Astrocyte (in vitro differentiated cells and primary cell): ENCODE data around the gene IFNL1. TPM values are rescaled to one million over a fixed set of nuclear protein-coding genes. Genes with fewer than 3 reads are reported as not detected.

Experiments
- DNase-seq: peaks from one replicate; pipeline ENCODE4 v3.0.0-alpha.2; 2010; ENCODE audit warnings: low read depth
- FAIRE-seq: peaks from 2 replicates; lab custom pipeline; 2011; peaks lifted over from hg19 to GRCh38; lab: Jason Lieb, UNC
- H2AFZ ChIP-seq: 2 replicates; pipeline ENCODE4 v1.6.0; 2012; ENCODE audit warnings: low read depth, low read length, inconsistent platforms
- H3K27ac ChIP-seq: 2 replicates; pipeline ENCODE4 v1.5.1; 2011; ENCODE audit warnings: low read depth, low read length, inconsistent platforms
- H3K27me3 ChIP-seq: 2 replicates; pipeline ENCODE4 v1.6.0; 2011; ENCODE audit warnings: low read length, inconsistent platforms; ENCODE audit not compliant: insufficient read depth
- H3K36me3 ChIP-seq: 2 replicates; pipeline ENCODE4 v1.5.1; 2011; ENCODE audit warnings: low read length, inconsistent platforms; ENCODE audit not compliant: insufficient read depth
- H3K4me1 ChIP-seq: 2 replicates; pipeline ENCODE4 v1.5.1; 2011; ENCODE audit warnings: low read length, inconsistent platforms; ENCODE audit not compliant: insufficient read depth
- H3K4me2 ChIP-seq: 2 replicates; pipeline ENCODE4 v1.6.0; 2012; ENCODE audit warnings: low read length, inconsistent platforms
- H3K4me3 ChIP-seq: 2 replicates; pipeline ENCODE4 v1.5.1; 2011; ENCODE audit warnings: low read depth, mild to moderate bottlenecking, low read length, inconsistent platforms; ENCODE audit not compliant: insufficient read depth
- H3K79me2 ChIP-seq: 2 replicates; pipeline ENCODE4 v1.6.0; 2012; ENCODE audit warnings: mild to moderate bottlenecking, low read length, inconsistent platforms; ENCODE audit not compliant: insufficient read depth
- H3K9ac ChIP-seq: 2 replicates; pipeline ENCODE4 v1.6.0; 2012; ENCODE audit warnings: mild to moderate bottlenecking, low read length, inconsistent platforms
- H3K9me3 ChIP-seq: 2 replicates; pipeline ENCODE4 v1.5.1; 2012; ENCODE audit warnings: low read depth, mild to moderate bottlenecking, low read length, inconsistent platforms; ENCODE audit not compliant: insufficient read depth
- H4K20me1 ChIP-seq: 2 replicates; pipeline ENCODE4 v1.6.0; 2012; ENCODE audit warnings: low read length, inconsistent platforms; ENCODE audit not compliant: insufficient read depth
- H3K27ac Mint-ChIP-seq: one replicate; pipeline ENCODE4 v1.8.0; 2021; ENCODE audit warnings: mild to moderate bottlenecking, mixed read lengths; ENCODE audit not compliant: unreplicated experiment
- H3K27me3 Mint-ChIP-seq: one replicate; pipeline ENCODE4 v1.8.0; 2021; ENCODE audit warnings: low read depth, mixed read lengths; ENCODE audit not compliant: unreplicated experiment
- H3K36me3 Mint-ChIP-seq: one replicate; pipeline ENCODE4 v1.8.0; 2021; ENCODE audit warnings: low read depth, mixed read lengths; ENCODE audit not compliant: unreplicated experiment
- H3K4me1 Mint-ChIP-seq: one replicate; pipeline ENCODE4 v1.8.0; 2021; ENCODE audit warnings: low read depth, mixed read lengths; ENCODE audit not compliant: unreplicated experiment
- H3K4me3 Mint-ChIP-seq: one replicate; pipeline ENCODE4 v1.8.0; 2021; ENCODE audit warnings: mild to moderate bottlenecking, moderate library complexity, mixed read lengths; ENCODE audit not compliant: unreplicated experiment
- H3K9me3 Mint-ChIP-seq: one replicate; pipeline ENCODE4 v1.8.0; 2021; ENCODE audit warnings: mild to moderate bottlenecking, mixed read lengths; ENCODE audit not compliant: unreplicated experiment
- EZH2 ChIP-seq: IDR thresholded peaks from 2 replicates; pipeline ENCODE4 v1.6.1; 2012; ENCODE audit warnings: mild to moderate bottlenecking, low read length, inconsistent platforms; ENCODE audit not compliant: insufficient read depth
- total RNA-seq: library from RNA; stranded (reverse); gene quantifications from 2 replicates; pipeline ENCODE4 v1.2.1, GENCODE V29; 2021
- TF ChIP-seq, protein P1 (sequence below): IDR thresholded peaks from 2 replicates; pipeline ENCODE4 v1.5.1; 2011; ENCODE audit warnings: low read depth, mild to moderate bottlenecking, inconsistent platforms, low read length, moderate library complexity; ENCODE audit not compliant: insufficient read depth

IFNL1 gene
- total RNA-seq, 1 donor from 2014 or later = 0.52 TPM

DNA sequence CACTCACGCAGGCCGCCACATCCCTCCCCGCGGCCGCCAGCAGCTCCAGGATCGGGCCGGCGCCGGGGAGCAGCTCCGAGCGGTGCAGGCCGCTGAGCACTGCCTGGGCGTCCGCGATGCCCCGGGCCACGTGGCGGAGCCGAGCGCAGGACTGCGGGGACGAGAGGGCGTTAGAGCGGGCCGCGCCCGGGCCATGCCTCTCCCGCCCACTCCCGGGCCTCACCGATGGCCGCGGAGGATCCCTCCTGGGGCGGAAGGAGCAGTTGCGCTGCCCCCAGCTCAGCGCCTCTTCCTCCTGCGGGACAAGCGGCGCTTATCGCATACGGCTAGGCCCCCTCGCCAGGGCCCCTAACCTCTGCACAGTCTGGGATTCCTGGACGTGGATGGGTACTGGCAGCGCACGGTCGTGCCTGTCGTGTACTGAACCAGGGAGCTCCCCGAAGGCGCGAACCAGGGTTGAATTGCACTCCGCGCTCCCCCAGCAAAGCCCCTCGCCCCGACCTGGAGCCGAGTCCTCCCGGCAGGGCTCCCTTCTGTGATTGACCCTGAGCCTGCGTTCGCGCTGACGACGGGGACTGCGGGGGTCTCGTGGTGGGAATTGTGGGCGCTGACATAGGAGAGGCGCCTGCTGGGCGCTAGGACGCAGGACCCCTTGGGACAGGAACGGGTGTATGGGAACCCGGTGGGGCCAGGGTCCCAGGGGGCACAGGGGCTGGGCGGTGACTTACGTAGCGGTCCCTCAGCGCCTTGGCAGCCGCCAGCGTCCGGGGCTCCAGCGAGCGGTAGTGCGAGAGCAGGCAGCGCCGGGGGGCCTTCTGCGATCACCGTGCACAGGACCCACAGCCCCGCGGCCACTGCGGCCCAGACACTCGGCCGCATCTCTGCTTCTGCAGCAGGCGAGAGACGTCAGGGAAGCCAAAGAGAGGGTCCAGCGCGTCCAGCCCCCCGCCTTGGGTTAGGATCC is 48.2 kb upstream of the IFNL1 start:
- Mint-ChIP-seq H3K4me1 (no peaks in the 10 kb centered on the region), H3K4me3 (no peak overlapping the region), H3K27ac (no peak overlapping the region), H3K36me3 (no peaks in the 10 kb centered on the region), H3K9me3 (peaks cover 3% of the 10 kb centered on the region), H3K27me3 (peaks cover 50% of the 10 kb centered on the region)
- peak overlapping the region; percentile 26 for H2AFZ ChIP-seq
- TF ChIP-seq, protein P1, sequence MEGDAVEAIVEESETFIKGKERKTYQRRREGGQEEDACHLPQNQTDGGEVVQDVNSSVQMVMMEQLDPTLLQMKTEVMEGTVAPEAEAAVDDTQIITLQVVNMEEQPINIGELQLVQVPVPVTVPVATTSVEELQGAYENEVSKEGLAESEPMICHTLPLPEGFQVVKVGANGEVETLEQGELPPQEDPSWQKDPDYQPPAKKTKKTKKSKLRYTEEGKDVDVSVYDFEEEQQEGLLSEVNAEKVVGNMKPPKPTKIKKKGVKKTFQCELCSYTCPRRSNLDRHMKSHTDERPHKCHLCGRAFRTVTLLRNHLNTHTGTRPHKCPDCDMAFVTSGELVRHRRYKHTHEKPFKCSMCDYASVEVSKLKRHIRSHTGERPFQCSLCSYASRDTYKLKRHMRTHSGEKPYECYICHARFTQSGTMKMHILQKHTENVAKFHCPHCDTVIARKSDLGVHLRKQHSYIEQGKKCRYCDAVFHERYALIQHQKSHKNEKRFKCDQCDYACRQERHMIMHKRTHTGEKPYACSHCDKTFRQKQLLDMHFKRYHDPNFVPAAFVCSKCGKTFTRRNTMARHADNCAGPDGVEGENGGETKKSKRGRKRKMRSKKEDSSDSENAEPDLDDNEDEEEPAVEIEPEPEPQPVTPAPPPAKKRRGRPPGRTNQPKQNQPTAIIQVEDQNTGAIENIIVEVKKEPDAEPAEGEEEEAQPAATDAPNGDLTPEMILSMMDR = no peak
- peak; percentile 91 for TF ChIP-seq EZH2
- H3K27me3 ChIP-seq = peaks cover 34% of the 10 kb centered on the region
- FAIRE-seq (no peak), DNase-seq (no peak)
- H4K20me1 ChIP-seq = no peaks in the 10 kb centered on the region
- H3K9me3 ChIP-seq = no peaks in the 10 kb centered on the region
- no peaks in the 10 kb centered on the region for H3K36me3 ChIP-seq
- H3K4me1 ChIP-seq = no peaks in the 10 kb centered on the region
- H3K27ac ChIP-seq = no peak overlapping the region
- no peak overlapping the region for H3K4me3 ChIP-seq
- H3K79me2 ChIP-seq = no peaks in the 10 kb centered on the region
- H3K9ac ChIP-seq = no peak overlapping the region
- H3K4me2 ChIP-seq = no peak overlapping the region

DNA sequence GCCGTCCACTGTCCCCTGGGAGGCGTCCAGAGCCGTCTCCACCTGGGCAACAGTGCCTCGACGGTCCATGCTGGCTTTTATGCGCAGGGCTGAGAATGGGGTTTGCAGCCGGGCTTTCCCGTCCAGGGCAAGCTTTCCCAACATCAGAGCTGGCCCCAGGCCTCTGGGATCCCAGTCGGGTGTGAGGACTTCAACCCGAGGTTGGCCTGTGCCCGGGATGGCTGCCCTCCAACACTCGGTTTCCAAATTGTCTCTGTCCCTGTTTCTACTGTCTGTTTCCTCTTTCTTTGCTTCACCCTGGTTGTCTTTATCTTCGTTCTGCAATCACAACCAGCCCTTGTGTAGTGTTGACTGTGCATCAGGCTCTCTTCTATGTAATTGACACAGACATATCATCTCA is 47.4 kb upstream of the IFNL1 start, which contains the start of gene IFNL4:
Gene IFNL4 (minus strand): TSS at position 51 of the 400 bp plus-strand sequence.
- Histone ChIP-seq H3K79me2 (no peaks in the 10 kb centered on the region), H3K36me3 (no peaks in the 10 kb centered on the region), H3K27ac (no peak within 1 kb of the TSS), H3K9ac (no peak within 1 kb of the TSS), H2AFZ (peak within 1 kb of the TSS; percentile 26), H3K27me3 (peaks cover 39% of the 10 kb centered on the region), H3K4me2 (no peak within 1 kb of the TSS), H4K20me1 (no peaks in the 10 kb centered on the region), H3K4me3 (no peak within 1 kb of the TSS), H3K4me1 (no peaks in the 10 kb centered on the region), H3K9me3 (no peaks in the 10 kb centered on the region)
- no peak within 1 kb of the TSS for H3K27ac Mint-ChIP-seq
- FAIRE-seq (no peak), DNase-seq (no peak)
- H3K27me3 Mint-ChIP-seq = peaks cover 53% of the 10 kb centered on the region
- no peaks in the 10 kb centered on the region for H3K4me1 Mint-ChIP-seq
- TF ChIP-seq EZH2 = no peak
- peaks cover 3% of the 10 kb centered on the region for H3K9me3 Mint-ChIP-seq
- H3K36me3 Mint-ChIP-seq = no peaks in the 10 kb centered on the region
- no peak within 1 kb of the TSS for H3K4me3 Mint-ChIP-seq

DNA sequence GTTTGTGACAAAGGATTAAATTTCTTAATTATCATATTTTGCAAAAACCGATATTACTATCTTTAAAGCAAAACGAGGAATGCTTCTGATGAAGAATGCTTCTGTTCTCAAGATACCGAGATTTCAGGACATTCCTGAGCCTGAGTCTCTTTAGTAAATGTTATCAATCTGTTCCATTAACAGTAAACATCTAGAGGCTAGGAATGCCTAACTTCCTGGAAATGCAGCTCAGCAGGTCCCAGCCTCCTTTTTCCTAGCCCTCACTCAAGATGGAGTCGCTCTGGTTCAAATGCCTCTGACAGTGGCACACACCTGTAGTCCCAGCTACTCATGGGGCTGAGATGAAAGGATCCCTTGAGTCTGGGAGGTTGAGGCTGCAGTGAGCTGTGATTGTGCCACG is 45.1 kb upstream of the IFNL1 start:
- no peak overlapping the region for H3K4me3 ChIP-seq
- Mint-ChIP-seq H3K27ac (no peak overlapping the region), H3K27me3 (peaks cover 65% of the 10 kb centered on the region), H3K4me1 (no peaks in the 10 kb centered on the region), H3K9me3 (peaks cover 3% of the 10 kb centered on the region), H3K4me3 (no peak overlapping the region), H3K36me3 (no peaks in the 10 kb centered on the region)
- no peak overlapping the region for H2AFZ ChIP-seq
- TF ChIP-seq EZH2 = no peak
- TF ChIP-seq, protein P1 = no peak
- H3K9ac ChIP-seq = no peak overlapping the region
- H3K79me2 ChIP-seq = no peaks in the 10 kb centered on the region
- no peak for FAIRE-seq
- no peak overlapping the region for H3K27ac ChIP-seq
- H4K20me1 ChIP-seq = no peaks in the 10 kb centered on the region
- H3K9me3 ChIP-seq = no peaks in the 10 kb centered on the region
- peaks cover 39% of the 10 kb centered on the region for H3K27me3 ChIP-seq
- H3K4me2 ChIP-seq = no peak overlapping the region
- no peak for DNase-seq
- H3K36me3 ChIP-seq = no peaks in the 10 kb centered on the region
- no peaks in the 10 kb centered on the region for H3K4me1 ChIP-seq
